Neural progenitor cell (in vitro differentiated cells): ENCODE measurements around the gene KRT35. TPM values are rescaled to one million over a fixed set of nuclear protein-coding genes. Genes with fewer than 3 reads are reported as not detected.
A peak's percentile ranks its signal among the peaks of the same experiment; 100 is the strongest.

Source experiments
- DNase-seq: peaks from one replicate; pipeline ENCODE4 v3.0.0-alpha.2; 2016; ENCODE audit warnings: low spot score
- H2AFZ ChIP-seq: fragments of 200-600 bp; sonication (generic); replicated peaks from 2 replicates; pipeline ENCODE4 v1.6.1; 2016; ENCODE audit warnings: antibody characterized with exemption
- H3F3A ChIP-seq: fragments of 200-600 bp; sonication (generic); 2 replicates; pipeline ENCODE4 v1.6.1; 2016; ENCODE audit warnings: antibody characterized with exemption, low read depth
- H3K27ac ChIP-seq: fragments of 200-600 bp; sonication (generic); 2 replicates; pipeline ENCODE4 v1.5.1; 2016; ENCODE audit warnings: mild to moderate bottlenecking
- H3K27me3 ChIP-seq: fragments of 200-600 bp; sonication (generic); 2 replicates; pipeline ENCODE4 v1.6.1; 2016; ENCODE audit warnings: mild to moderate bottlenecking, moderate library complexity
- H3K36me3 ChIP-seq: fragments of 200-600 bp; sonication (generic); 2 replicates; pipeline ENCODE4 v1.5.1; 2016
- H3K4me1 ChIP-seq: fragments of 200-600 bp; sonication (generic); 2 replicates; pipeline ENCODE4 v1.6.1; 2016; ENCODE audit warnings: mixed run types
- H3K4me2 ChIP-seq: fragments of 200-600 bp; sonication (generic); 2 replicates; pipeline ENCODE4 v1.6.1; 2016
- H3K4me3 ChIP-seq: fragments of 200-600 bp; sonication (generic); 2 replicates; pipeline ENCODE4 v1.5.1; 2016
- H3K79me2 ChIP-seq: fragments of 200-600 bp; sonication (generic); 2 replicates; pipeline ENCODE4 v1.6.1; 2016; ENCODE audit warnings: low read depth
- H3K9ac ChIP-seq: fragments of 200-600 bp; sonication (generic); 2 replicates; pipeline ENCODE4 v1.6.1; 2016
- H3K9me3 ChIP-seq: fragments of 200-600 bp; sonication (generic); 2 replicates; pipeline ENCODE4 v1.5.1; 2016; ENCODE audit warnings: low read depth
- H4K20me1 ChIP-seq: fragments of 200-600 bp; sonication (generic); 2 replicates; pipeline ENCODE4 v1.6.1; 2016; ENCODE audit warnings: low read depth
- H3K27ac Mint-ChIP-seq: 3 replicates; pipeline ENCODE4 v1.8.0; 2021; ENCODE audit warnings: mixed read lengths
- H3K27me3 Mint-ChIP-seq: 2 replicates; pipeline ENCODE4 v1.8.0; 2022; ENCODE audit warnings: low read depth, mild to moderate bottlenecking, inconsistent platforms, moderate library complexity, mixed read lengths; ENCODE audit not compliant: insufficient read depth
- H3K36me3 Mint-ChIP-seq: 3 replicates; pipeline ENCODE4 v1.8.0; 2021; ENCODE audit warnings: mixed read lengths
- H3K4me1 Mint-ChIP-seq: 3 replicates; pipeline ENCODE4 v1.8.0; 2021; ENCODE audit warnings: mixed read lengths
- H3K4me3 Mint-ChIP-seq: 3 replicates; pipeline ENCODE4 v1.8.0; 2021; ENCODE audit warnings: mild to moderate bottlenecking, moderate library complexity, mixed read lengths
- H3K9me3 Mint-ChIP-seq: 3 replicates; pipeline ENCODE4 v1.8.0; 2020; ENCODE audit warnings: mixed read lengths
- EZH2 ChIP-seq: fragments of 200-600 bp; sonication (generic); IDR thresholded peaks from 2 replicates; pipeline ENCODE4 v1.6.1; 2017; ENCODE audit warnings: antibody characterized with exemption, mild to moderate bottlenecking, moderate library complexity
- EZH2phosphoT487 ChIP-seq: fragments of 200-600 bp; sonication (generic); IDR thresholded peaks from 2 replicates; pipeline ENCODE4 v1.6.1; 2017; ENCODE audit warnings: antibody characterized with exemption
- total RNA-seq: library from RNA; depleted of rRNA; stranded (reverse); fragments of >200 nt; gene quantifications from 2 replicates; pipeline ENCODE4 v1.2.3, GENCODE V29; 2015; ENCODE audit warnings: low replicate concordance
- TF ChIP-seq, protein P1 (sequence below): fragments of 200-600 bp; sonication (generic); IDR thresholded peaks from 2 replicates; pipeline ENCODE4 v1.5.1; 2017; ENCODE audit warnings: antibody characterized with exemption, mild to moderate bottlenecking

KRT35 gene
- total RNA-seq, 1 donor from 2014 or later = not detected

DNA sequence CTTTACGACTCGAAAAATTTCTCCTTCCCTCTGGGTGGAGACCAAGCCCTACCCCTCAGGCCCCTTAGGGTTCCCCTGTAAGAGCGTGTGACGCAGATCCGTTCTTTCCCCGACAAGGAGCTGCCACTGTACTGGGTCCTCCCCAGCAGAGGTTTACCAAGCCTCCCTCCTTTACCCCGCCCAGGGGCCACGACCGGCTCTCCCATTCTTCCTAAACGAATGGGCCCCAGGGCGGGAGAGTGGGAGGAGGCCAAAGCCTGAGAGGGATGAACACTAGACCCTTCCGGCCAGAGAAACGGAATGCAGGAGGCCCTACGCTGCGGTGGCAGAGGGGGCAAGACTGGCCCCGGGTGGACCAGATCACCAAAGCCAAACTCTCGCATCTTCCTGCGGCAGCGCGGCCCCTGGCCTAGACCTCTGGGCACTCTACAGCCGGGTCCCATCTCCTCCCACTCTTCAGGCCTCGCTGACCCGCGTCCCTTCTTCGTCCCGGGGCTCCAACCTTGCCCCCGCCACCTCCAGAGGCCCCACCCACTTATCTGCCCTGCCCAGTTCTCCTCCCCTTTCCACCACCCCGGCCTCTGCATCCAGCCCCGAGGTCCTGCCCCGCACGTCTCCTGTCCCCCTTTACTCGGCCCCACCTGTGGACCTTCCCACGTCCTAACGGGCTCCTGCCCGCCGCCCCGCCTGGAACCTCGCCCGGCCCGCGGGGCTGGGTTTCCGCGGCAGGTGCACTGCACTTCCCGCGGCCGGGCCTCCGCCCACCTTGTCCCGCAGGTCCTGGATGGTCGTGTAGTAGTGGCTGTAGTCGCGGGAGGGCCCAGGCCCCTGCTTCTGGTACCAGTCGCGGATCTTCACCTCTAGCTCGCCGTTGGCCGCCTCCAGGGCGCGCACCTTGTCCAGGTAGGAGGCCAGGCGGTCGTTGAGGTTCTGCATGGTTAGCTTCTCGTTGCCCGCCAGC, 46.4 kb upstream of the KRT35 start:
- Histone ChIP-seq H2AFZ (peak overlapping the region; percentile 15), H3K27me3 (no peaks in the 10 kb centered on the region), H3K9me3 (no peaks in the 10 kb centered on the region), H3K4me2 (peak overlapping the region; percentile 87), H3K9ac (peak overlapping the region; percentile 46), H4K20me1 (peaks cover 45% of the 10 kb centered on the region), H3K36me3 (no peaks in the 10 kb centered on the region), H3K4me1 (peaks cover 15% of the 10 kb centered on the region), H3F3A (peaks cover 37% of the 10 kb centered on the region), H3K79me2 (peaks cover 29% of the 10 kb centered on the region), H3K27ac (peak overlapping the region; percentile 5), H3K4me3 (peak overlapping the region; percentile 88)
- peaks cover 13% of the 10 kb centered on the region for H3K4me1 Mint-ChIP-seq
- DNase-seq = peak; percentile 64
- peak overlapping the region; percentile 80 for H3K4me3 Mint-ChIP-seq
- H3K36me3 Mint-ChIP-seq = no peaks in the 10 kb centered on the region
- peaks cover 55% of the 10 kb centered on the region for H3K27me3 Mint-ChIP-seq
- H3K9me3 Mint-ChIP-seq = peaks cover 2% of the 10 kb centered on the region
- TF ChIP-seq EZH2 (no peak), EZH2phosphoT487 (no peak)
- TF ChIP-seq, protein P1, sequence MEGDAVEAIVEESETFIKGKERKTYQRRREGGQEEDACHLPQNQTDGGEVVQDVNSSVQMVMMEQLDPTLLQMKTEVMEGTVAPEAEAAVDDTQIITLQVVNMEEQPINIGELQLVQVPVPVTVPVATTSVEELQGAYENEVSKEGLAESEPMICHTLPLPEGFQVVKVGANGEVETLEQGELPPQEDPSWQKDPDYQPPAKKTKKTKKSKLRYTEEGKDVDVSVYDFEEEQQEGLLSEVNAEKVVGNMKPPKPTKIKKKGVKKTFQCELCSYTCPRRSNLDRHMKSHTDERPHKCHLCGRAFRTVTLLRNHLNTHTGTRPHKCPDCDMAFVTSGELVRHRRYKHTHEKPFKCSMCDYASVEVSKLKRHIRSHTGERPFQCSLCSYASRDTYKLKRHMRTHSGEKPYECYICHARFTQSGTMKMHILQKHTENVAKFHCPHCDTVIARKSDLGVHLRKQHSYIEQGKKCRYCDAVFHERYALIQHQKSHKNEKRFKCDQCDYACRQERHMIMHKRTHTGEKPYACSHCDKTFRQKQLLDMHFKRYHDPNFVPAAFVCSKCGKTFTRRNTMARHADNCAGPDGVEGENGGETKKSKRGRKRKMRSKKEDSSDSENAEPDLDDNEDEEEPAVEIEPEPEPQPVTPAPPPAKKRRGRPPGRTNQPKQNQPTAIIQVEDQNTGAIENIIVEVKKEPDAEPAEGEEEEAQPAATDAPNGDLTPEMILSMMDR = no peak
- H3K27ac Mint-ChIP-seq = no peak overlapping the region

DNA sequence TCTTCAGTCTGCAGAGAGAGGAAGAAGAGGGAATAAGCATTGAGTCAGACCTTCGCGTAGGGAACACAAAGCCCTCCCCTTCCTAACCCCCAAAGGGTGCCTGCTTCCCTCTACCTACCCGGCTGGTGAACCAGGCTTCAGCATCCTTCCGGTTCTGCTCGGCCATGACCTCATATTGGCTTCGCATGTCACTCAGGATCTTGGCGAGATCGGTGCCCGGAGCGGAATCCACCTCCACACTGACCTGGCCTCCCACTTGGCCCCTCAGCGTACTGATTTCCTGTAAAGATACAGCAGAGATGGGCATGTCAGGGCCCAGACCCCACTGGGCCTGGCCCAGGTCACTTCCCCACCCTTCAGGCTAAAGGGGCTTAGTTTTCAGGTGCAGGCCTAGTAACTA, 43.3 kb upstream of the KRT35 start:
- no peak overlapping the region for H3K4me2 ChIP-seq
- no peak overlapping the region for H3K4me3 ChIP-seq
- no peaks in the 10 kb centered on the region for H3K36me3 Mint-ChIP-seq
- H3K27ac Mint-ChIP-seq = no peak overlapping the region
- H2AFZ ChIP-seq = no peak overlapping the region
- peaks cover 45% of the 10 kb centered on the region for H4K20me1 ChIP-seq
- peaks cover 38% of the 10 kb centered on the region for H3F3A ChIP-seq
- H3K9ac ChIP-seq = no peak overlapping the region
- peaks cover 12% of the 10 kb centered on the region for H3K4me1 Mint-ChIP-seq
- H3K27me3 ChIP-seq = no peaks in the 10 kb centered on the region
- no peak for DNase-seq
- peaks cover 2% of the 10 kb centered on the region for H3K9me3 Mint-ChIP-seq
- no peak overlapping the region for H3K27ac ChIP-seq
- TF ChIP-seq, protein P1 = no peak
- no peak for TF ChIP-seq EZH2
- no peak for TF ChIP-seq EZH2phosphoT487
- peaks cover 29% of the 10 kb centered on the region for H3K79me2 ChIP-seq
- peaks cover 12% of the 10 kb centered on the region for H3K4me1 ChIP-seq
- no peak overlapping the region for H3K4me3 Mint-ChIP-seq
- no peaks in the 10 kb centered on the region for H3K9me3 ChIP-seq
- no peaks in the 10 kb centered on the region for H3K36me3 ChIP-seq
- H3K27me3 Mint-ChIP-seq = peaks cover 45% of the 10 kb centered on the region

DNA sequence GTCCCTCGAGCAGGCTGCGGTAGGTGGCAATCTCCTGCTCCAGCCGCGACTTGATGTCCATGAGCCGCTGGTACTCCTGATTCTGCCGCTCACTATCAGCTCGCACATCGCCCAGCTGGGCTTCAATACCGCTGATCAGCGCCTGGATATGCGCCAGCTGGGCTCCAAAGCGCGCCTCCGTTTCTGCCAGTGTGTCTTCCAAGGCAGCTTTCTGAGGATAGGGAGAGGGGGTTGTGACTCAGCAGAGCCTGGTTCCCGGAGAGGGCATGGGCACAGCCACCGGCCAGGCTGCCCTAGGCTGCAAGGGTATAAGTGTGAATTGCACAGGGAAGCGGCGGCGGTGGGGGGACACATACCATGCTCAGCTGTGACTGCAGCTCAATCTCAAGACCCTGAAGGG, 42.8 kb upstream of the KRT35 start:
- no peak for DNase-seq
- H3F3A ChIP-seq = peaks cover 36% of the 10 kb centered on the region
- no peaks in the 10 kb centered on the region for H3K36me3 ChIP-seq
- Mint-ChIP-seq H3K4me1 (peaks cover 12% of the 10 kb centered on the region), H3K27me3 (peaks cover 41% of the 10 kb centered on the region), H3K9me3 (peaks cover 2% of the 10 kb centered on the region), H3K36me3 (no peaks in the 10 kb centered on the region), H3K27ac (no peak overlapping the region), H3K4me3 (no peak overlapping the region)
- H4K20me1 ChIP-seq = peaks cover 45% of the 10 kb centered on the region
- H3K4me3 ChIP-seq = no peak overlapping the region
- no peaks in the 10 kb centered on the region for H3K27me3 ChIP-seq
- TF ChIP-seq EZH2phosphoT487 = no peak
- TF ChIP-seq EZH2 = no peak
- TF ChIP-seq, protein P1 = no peak
- no peak overlapping the region for H2AFZ ChIP-seq
- H3K27ac ChIP-seq = no peak overlapping the region
- H3K79me2 ChIP-seq = peaks cover 29% of the 10 kb centered on the region
- H3K9me3 ChIP-seq = no peaks in the 10 kb centered on the region
- peaks cover 11% of the 10 kb centered on the region for H3K4me1 ChIP-seq
- no peak overlapping the region for H3K4me2 ChIP-seq
- H3K9ac ChIP-seq = no peak overlapping the region
